H1 (cell line): ENCODE measurements around the gene SPTBN1. TPM values are rescaled to one million over a fixed set of nuclear protein-coding genes. Genes with fewer than 3 reads are reported as not detected.

ENCODE experiments used
- CTCF ChIA-PET: fragments of 300-600 bp; sonication (Branson Sonifier 250); formaldehyde crosslinking; loops from one replicate; lab custom pipeline; 2021; ENCODE audit not compliant: partially characterized antibody; lab: Charles Lee
- POLR2A ChIA-PET: fragments of 300-600 bp; sonication (Branson Sonifier 250); formaldehyde crosslinking; loops from one replicate; lab custom pipeline; 2021; ENCODE audit warnings: inconsistent platforms; ENCODE audit not compliant: partially characterized antibody; lab: Charles Lee
- DNase-seq, 2 experiments: peaks; one replicate each; pipeline versions ENCODE4 v3.0.0 to v3.0.0-alpha.2; 2010 to 2022; ENCODE audit warnings: low spot score in 2 of 2, low read depth in 1 of 2, mixed read lengths in 1 of 2
- FAIRE-seq: peaks from 2 replicates; lab custom pipeline; 2011; peaks lifted over from hg19 to GRCh38; lab: Jason Lieb, UNC
- H2AFZ ChIP-seq: 2 replicates; pipeline ENCODE4 v1.8.1; 2012; ENCODE audit warnings: low read length, inconsistent platforms
- H2AK5ac ChIP-seq: 2 replicates; pipeline ENCODE4 v1.6.1; 2013; ENCODE audit warnings: low read depth, low read length
- H2BK120ac ChIP-seq: replicated peaks from 2 replicates; pipeline ENCODE3; 2013; ENCODE audit warnings: low read depth, low read length, inconsistent platforms
- H2BK12ac ChIP-seq: 2 replicates; pipeline ENCODE4 v1.6.1; 2013; ENCODE audit warnings: low read depth, low read length
- H2BK15ac ChIP-seq: 2 replicates; pipeline ENCODE4 v1.6.1; 2013; ENCODE audit warnings: low read length
- H2BK20ac ChIP-seq: 2 replicates; pipeline ENCODE4 v1.6.1; 2013; ENCODE audit warnings: low read length
- H2BK5ac ChIP-seq: 2 replicates; pipeline ENCODE4 v1.6.1; 2013; ENCODE audit warnings: low read depth, low read length
- H3K14ac ChIP-seq: 2 replicates; pipeline ENCODE4 v1.6.1; 2013; ENCODE audit warnings: inconsistent platforms; ENCODE audit not compliant: insufficient read length
- H3K18ac ChIP-seq: 2 replicates; pipeline ENCODE4 v1.6.1; 2013; ENCODE audit warnings: low read length; ENCODE audit errors: extremely low read depth
- H3K23ac ChIP-seq: 2 replicates; pipeline ENCODE4 v1.6.1; 2013; ENCODE audit warnings: inconsistent platforms; ENCODE audit not compliant: insufficient read length
- H3K23me2 ChIP-seq: 2 replicates; pipeline ENCODE4 v1.6.1; 2013; ENCODE audit warnings: low read depth, low read length
- H3K27ac ChIP-seq: 2 replicates; pipeline ENCODE4 v1.6.1; 2011; ENCODE audit warnings: low read depth, low read length, inconsistent platforms
- H3K27me3 ChIP-seq, 4 experiments: replicated peaks in 1 of 4; 1 replicate in 1 of 4; 2 replicates in 3 of 4; pipeline versions ENCODE4 v1.6.1 to v1.8.1; 2011 to 2013; ENCODE audit warnings: low read length in 3 of 4, mild to moderate bottlenecking in 3 of 4, inconsistent platforms in 2 of 4, mixed read lengths in 2 of 4, moderate library complexity in 1 of 4; ENCODE audit not compliant: control insufficient read depth in 3 of 4, insufficient read depth in 3 of 4; ENCODE audit errors: extremely low read depth in 1 of 4
- H3K36me3 ChIP-seq, 4 experiments: 2 replicates each; pipeline versions ENCODE4 v1.6.1 to v1.8.1; 2011 to 2013; ENCODE audit warnings: mild to moderate bottlenecking in 4 of 4, low read length in 3 of 4, moderate library complexity in 2 of 4, control low read depth in 1 of 4, inconsistent platforms in 1 of 4; ENCODE audit not compliant: insufficient read depth in 4 of 4, control insufficient read depth in 2 of 4
- H3K4ac ChIP-seq: replicated peaks from 2 replicates; pipeline ENCODE3; 2013; ENCODE audit warnings: low read length, low read depth, mixed read lengths, inconsistent platforms; ENCODE audit not compliant: insufficient read length
- H3K4me1 ChIP-seq, 4 experiments: replicated peaks in 1 of 4; 1 replicate in 1 of 4; 2 replicates in 3 of 4; pipeline versions ENCODE4 v1.6.1 to v1.8.1; 2011 to 2013; ENCODE audit warnings: low read length in 3 of 4, inconsistent platforms in 2 of 4, mixed read lengths in 1 of 4; ENCODE audit not compliant: insufficient read depth in 4 of 4, control insufficient read depth in 3 of 4
- H3K4me2 ChIP-seq, 2 experiments: 2 replicates each; pipeline versions ENCODE4 v1.6.1 to v1.8.1; 2011 to 2013; ENCODE audit warnings: low read depth in 2 of 2, low read length in 2 of 2, control low read depth in 1 of 2, inconsistent platforms in 1 of 2, mild to moderate bottlenecking in 1 of 2; ENCODE audit not compliant: insufficient read depth in 1 of 2
- H3K4me3 ChIP-seq, 4 experiments: fragments of 200-600, 300-600 bp in 1 of 4; sonication (generic), shearing (Covaris generic), sonication (Bioruptor Twin) in 1 of 4; 2 replicates each; pipeline versions ENCODE4 v1.5.1 to v1.8.1; 2011 to 2016; ENCODE audit warnings: low read length in 4 of 4, low read depth in 3 of 4, control low read depth in 2 of 4, inconsistent platforms in 2 of 4, mild to moderate bottlenecking in 2 of 4, mixed read lengths in 1 of 4, moderate library complexity in 1 of 4; ENCODE audit not compliant: insufficient read depth in 2 of 4; ENCODE audit errors: extremely low read depth in 1 of 4
- H3K56ac ChIP-seq: replicated peaks from 2 replicates; pipeline ENCODE3; 2013; ENCODE audit warnings: low read depth, mild to moderate bottlenecking, mixed read lengths, low read length, inconsistent platforms; ENCODE audit not compliant: insufficient read length
- H3K79me1 ChIP-seq: 2 replicates; pipeline ENCODE4 v1.6.1; 2013; ENCODE audit warnings: low read depth, low read length, control low read depth
- H3K79me2 ChIP-seq, 2 experiments: 2 replicates each; pipeline versions ENCODE4 v1.6.1 to v1.8.1; 2012 to 2013; ENCODE audit warnings: low read length in 2 of 2, mild to moderate bottlenecking in 2 of 2, inconsistent platforms in 1 of 2; ENCODE audit not compliant: insufficient read depth in 2 of 2, control insufficient read depth in 1 of 2
- H3K9ac ChIP-seq, 4 experiments: replicated peaks in 1 of 4; 1 replicate in 1 of 4; 2 replicates in 3 of 4; pipeline versions ENCODE4 v1.6.1 to v1.8.1; 2011 to 2013; ENCODE audit warnings: low read depth in 3 of 4, low read length in 3 of 4, control low read depth in 2 of 4, mild to moderate bottlenecking in 2 of 4, moderate library complexity in 2 of 4, inconsistent platforms in 1 of 4; ENCODE audit errors: extremely low read depth in 1 of 4
- H3K9me3 ChIP-seq, 2 experiments: 2 replicates each; pipeline versions ENCODE4 v1.6.1 to v1.8.1; 2012 to 2013; ENCODE audit warnings: mild to moderate bottlenecking in 2 of 2, moderate library complexity in 2 of 2, control low read depth in 1 of 2, inconsistent platforms in 1 of 2, low read depth in 1 of 2, low read length in 1 of 2, mixed read lengths in 1 of 2; ENCODE audit not compliant: insufficient read depth in 2 of 2
- H4K20me1 ChIP-seq, 2 experiments: replicated peaks in 1 of 2; 2 replicates each; pipeline versions ENCODE3 to v1.8.1; 2011 to 2013; ENCODE audit warnings: inconsistent platforms in 2 of 2, low read length in 2 of 2, mild to moderate bottlenecking in 1 of 2; ENCODE audit not compliant: insufficient read depth in 2 of 2, control insufficient read depth in 1 of 2
- H4K5ac ChIP-seq: 2 replicates; pipeline ENCODE4 v1.6.1; 2013; ENCODE audit warnings: low read length, low read depth, mixed read lengths, inconsistent platforms; ENCODE audit not compliant: insufficient read length
- H4K8ac ChIP-seq: 2 replicates; pipeline ENCODE4 v1.8.0; 2013; ENCODE audit warnings: mild to moderate bottlenecking, moderate library complexity, low read length, inconsistent platforms; ENCODE audit not compliant: insufficient read depth; ENCODE audit errors: extremely low read depth
- H4K91ac ChIP-seq: replicated peaks from 2 replicates; pipeline ENCODE3; 2013; ENCODE audit warnings: low read length, mixed read lengths, inconsistent platforms; ENCODE audit not compliant: insufficient read length
- CEBPB ChIP-seq: IDR thresholded peaks from 2 replicates; pipeline ENCODE4 v1.6.1; 2012; ENCODE audit warnings: low read depth, low read length
- CTCF ChIP-seq, 3 experiments: IDR thresholded peaks; 1 replicate in 2 of 3; 2 replicates in 1 of 3; pipeline versions ENCODE4 v1.5.1 to v1.6.1; 2011; ENCODE audit warnings: low read length in 3 of 3, mild to moderate bottlenecking in 3 of 3, inconsistent platforms in 2 of 3, low read depth in 1 of 3, moderate library complexity in 1 of 3; ENCODE audit not compliant: insufficient read depth in 1 of 3; ENCODE audit errors: control extremely low read depth in 1 of 3
- HDAC6 ChIP-seq: IDR thresholded peaks from one replicate; pipeline ENCODE4 v1.7.1; 2012; ENCODE audit warnings: low read depth, mild to moderate bottlenecking, inconsistent platforms, low read length, moderate library complexity
- KDM5A ChIP-seq: fragments of 200-600 bp; IDR thresholded peaks from 2 replicates; pipeline ENCODE4 v1.7.1; 2012; ENCODE audit warnings: mild to moderate bottlenecking, low read length, inconsistent platforms, mixed read lengths
- NRF1 ChIP-seq: IDR thresholded peaks from 2 replicates; pipeline ENCODE4 v1.6.1; 2011; ENCODE audit warnings: mild to moderate bottlenecking, low read depth, low read length, improper control_type of control experiment
- SIN3A ChIP-seq, 2 experiments: IDR thresholded peaks in 1 of 2; conservative IDR thresholded peaks in 1 of 2; 2 replicates each; pipeline ENCODE4 v1.6.1; 2011 to 2012; ENCODE audit warnings: low read length in 2 of 2, improper control_type of control experiment in 1 of 2, low read depth in 1 of 2, mild to moderate bottlenecking in 1 of 2
- SP1 ChIP-seq: IDR thresholded peaks from 2 replicates; pipeline ENCODE4 v1.6.1; 2011; ENCODE audit warnings: low read depth, low read length
- TEAD4 ChIP-seq: IDR thresholded peaks from 2 replicates; pipeline ENCODE4 v1.6.1; 2012; ENCODE audit warnings: low read depth, low read length, inconsistent platforms, mixed read lengths
- YY1 ChIP-seq: IDR thresholded peaks from 2 replicates; pipeline ENCODE4 v1.6.1; 2011; ENCODE audit warnings: low read depth, mild to moderate bottlenecking, low read length
- WGBS, 2 experiments: shearing (Covaris generic) in 1 of 2; methylation state at CpG; one replicate each; pipeline versions ENCODE4 v1.1.6 to v1.1.7; 2013 to 2015; ENCODE audit warnings: low lambda C conversion rate in 2 of 2, mixed read lengths in 2 of 2, inconsistent platforms in 1 of 2, low coverage in 1 of 2, missing lambda C conversion rate in 1 of 2; ENCODE audit not compliant: insufficient replicate concordance in 2 of 2, insufficient coverage in 1 of 2, insufficient read length in 1 of 2; ENCODE audit errors: extremely low coverage in 1 of 2, missing lambda C conversion rate in 1 of 2; 5-methylcytosine and 5-hydroxymethylcytosine counted together
- polyA plus RNA-seq, 7 experiments: library from polyadenylated mRNA; depleted of rRNA in 3 of 7; stranded (reverse) in 5 of 7; unstranded in 2 of 7; fragments of >200 nt in 5 of 7; fragments of 200-250 nt in 2 of 7; gene quantifications; 1 replicate in 5 of 7; 2 replicates in 1 of 7; 4 replicates in 1 of 7; pipeline versions ENCODE4 v1.2.1 to v1.2.3, GENCODE V29; 2011 to 2013; ENCODE audit warnings: missing spikeins in 2 of 7, mixed read lengths in 2 of 7
- total RNA-seq: library from RNA; stranded (reverse); fragmentation: NEBNext Ultra II Directional; extraction: Animal tissue kit (Norgen Biotek cat#: 25700); gene quantifications from 2 replicates; pipeline ENCODE4 v1.2.1, GENCODE V29; 2021

SPTBN1 gene
- total and polyA plus RNA-seq, 2 of the 8 experiments (the other 6 are each of a cell fraction or from before 2014, with no cell fraction given) = 31.8 to 180 TPM

GRCh38 chr2:54579682-54580620, 123.8 kb downstream of the SPTBN1 start:
- ChIA-PET POLR2A (interaction anchor here (0.9 to 1.2 kb wide), 3 partner anchors 9 to 12 kb away, joined by 3 read pairs; no protein-coding TSS in a partner anchor), CTCF (interaction anchor here (0.6 to 1.1 kb wide), 3 partner anchors 9 to 15 kb away, joined by 3 to 4 read pairs (median 4); no protein-coding TSS in a partner anchor)
- H3K18ac ChIP-seq = no peak overlapping the region
- whole genome bisulfite sequencing, 2 experiments = 87% methylated on average over 6 of the region's 6 CpGs; no CpG with 5 or more reads in 1 of the 2 experiments
- no peak overlapping the region for H3K4me2 ChIP-seq
- no peak overlapping the region for H2AFZ ChIP-seq
- no peak overlapping the region for H4K5ac ChIP-seq
- DNase-seq = no peak
- H2BK12ac ChIP-seq = no peak overlapping the region
- H4K8ac ChIP-seq = no peak overlapping the region
- no peaks in the 10 kb centered on the region for H3K23me2 ChIP-seq
- no peak overlapping the region for H3K4me3 ChIP-seq
- H2BK20ac ChIP-seq = no peak overlapping the region
- no peak overlapping the region for H2BK15ac ChIP-seq
- H3K56ac ChIP-seq = no peak overlapping the region
- no peaks in the 10 kb centered on the region for H3K27me3 ChIP-seq
- peaks cover 27 to 95% of the 10 kb centered on the region in 2 experiments for H3K79me2 ChIP-seq
- FAIRE-seq = no peak
- no peak overlapping the region for H3K14ac ChIP-seq
- no peak overlapping the region for H2AK5ac ChIP-seq
- no peak overlapping the region for H2BK120ac ChIP-seq
- H3K4me1 ChIP-seq = peaks cover 4 to 26% (median 18%) of the 10 kb centered on the region in 4 experiments; a peak in 6 of 7 replicates
- H3K9me3 ChIP-seq = no peaks in the 10 kb centered on the region
- H4K20me1 ChIP-seq = peaks cover 30 to 37% of the 10 kb centered on the region in 2 experiments
- no peaks in the 10 kb centered on the region for H3K36me3 ChIP-seq
- no peak overlapping the region for H3K27ac ChIP-seq
- no peak overlapping the region for H4K91ac ChIP-seq
- H3K9ac ChIP-seq = no peak overlapping the region
- no peak overlapping the region for H3K23ac ChIP-seq
- H3K4ac ChIP-seq = no peak overlapping the region
- H3K79me1 ChIP-seq = peaks cover 20% of the 10 kb centered on the region; the same call in 1 of the 2 replicates
- H2BK5ac ChIP-seq = no peak overlapping the region
- TF ChIP-seq NRF1 (no peak), YY1 (no peak), CTCF (IDR thresholded peaks at IDR 0.05; ENCODE audit: control extremely low read depth in 1 of 3, insufficient read depth in 1 of 3, low read depth in 1 of 3, low read length in 3 of 3) (no peak), SP1 (no peak), TEAD4 (no peak), SIN3A (conservative IDR thresholded peaks at IDR 0.05 in 1 of 2, IDR thresholded peaks at IDR 0.05 in 1 of 2; ENCODE audit: low read depth in 1 of 2, low read length in 2 of 2) (no peak), KDM5A (no peak), HDAC6 (no peak), CEBPB (no peak)
